Measurements from ENCODE around the gene UGT1A6.

UGT1A6 gene

GRCh38 chr2:233798335-233799086, 105.8 kb downstream of the UGT1A6 start:
- Histone ChIP-seq H3K4me3 (ENCODE audit: low read length) (no peak overlapping the region), H3K23ac (ENCODE audit: low read length) (no peak overlapping the region), H3K4me1 (ENCODE audit: control insufficient read depth, low read depth, low read length) (no peaks in the 10 kb centered on the region), H4K8ac (ENCODE audit: low read depth, low read length) (no peak overlapping the region), H3K4me2 (ENCODE audit: low read length) (no peak overlapping the region), H3K56ac (ENCODE audit: low read length) (no peak overlapping the region), H3K36me3 (ENCODE audit: control insufficient read depth, insufficient read depth, low read length) (no peaks in the 10 kb centered on the region), H2AK5ac (ENCODE audit: low read length) (no peak overlapping the region), H3K27me3 (ENCODE audit: insufficient read depth, low read length, poor library complexity) (no peaks in the 10 kb centered on the region), H2BK120ac (ENCODE audit: low read depth, low read length) (no peak overlapping the region), H3K9ac (ENCODE audit: low read length) (no peak overlapping the region), H3K79me1 (ENCODE audit: low read length) (no peaks in the 10 kb centered on the region), H4K5ac (ENCODE audit: low read length) (no peak overlapping the region), H2BK15ac (replicated peaks; ENCODE audit: low read depth) (no peak overlapping the region), H2BK5ac (ENCODE audit: low read length) (no peak overlapping the region), H3K4ac (ENCODE audit: low read depth, low read length) (no peak overlapping the region), H3K27ac (ENCODE audit: low read depth, low read length) (no peak overlapping the region), H3K18ac (ENCODE audit: low read length) (no peak overlapping the region), H3K79me2 (ENCODE audit: control insufficient read depth, insufficient read depth, low read length) (no peaks in the 10 kb centered on the region)
- no peak for DNase-seq
- no CpG with 5 or more reads among the region's 14 CpGs for WGBS (ENCODE audit: extremely low coverage, insufficient coverage, low lambda C conversion rate)

GRCh38 chr2:233799087-233799665, 106.5 kb downstream of the UGT1A6 start:
- Histone ChIP-seq H3K4me2 (ENCODE audit: low read length) (no peak overlapping the region), H3K9ac (ENCODE audit: low read length) (no peak overlapping the region), H3K36me3 (ENCODE audit: control insufficient read depth, insufficient read depth, low read length) (no peaks in the 10 kb centered on the region), H4K5ac (ENCODE audit: low read length) (no peak overlapping the region), H3K56ac (ENCODE audit: low read length) (no peak overlapping the region), H3K27ac (ENCODE audit: low read depth, low read length) (no peak overlapping the region), H4K8ac (ENCODE audit: low read depth, low read length) (no peak overlapping the region), H3K79me2 (ENCODE audit: control insufficient read depth, insufficient read depth, low read length) (no peaks in the 10 kb centered on the region), H3K18ac (ENCODE audit: low read length) (no peak overlapping the region), H3K4me1 (ENCODE audit: control insufficient read depth, low read depth, low read length) (no peaks in the 10 kb centered on the region), H2BK5ac (ENCODE audit: low read length) (no peak overlapping the region), H3K27me3 (ENCODE audit: insufficient read depth, low read length, poor library complexity) (no peaks in the 10 kb centered on the region), H2BK15ac (replicated peaks; ENCODE audit: low read depth) (no peak overlapping the region), H2BK120ac (ENCODE audit: low read depth, low read length) (no peak overlapping the region), H3K4ac (ENCODE audit: low read depth, low read length) (no peak overlapping the region), H3K4me3 (ENCODE audit: low read length) (no peak overlapping the region), H3K79me1 (ENCODE audit: low read length) (no peaks in the 10 kb centered on the region), H2AK5ac (ENCODE audit: low read length) (no peak overlapping the region), H3K23ac (ENCODE audit: low read length) (no peak overlapping the region)
- no CpG with 5 or more reads among the region's 7 CpGs for WGBS (ENCODE audit: extremely low coverage, insufficient coverage, low lambda C conversion rate)
- peak; percentile 3 for DNase-seq

- Histone ChIP-seq H2BK120ac (ENCODE audit: low read depth, low read length) (no peak overlapping the region), H3K4me1 (ENCODE audit: control insufficient read depth, low read depth, low read length) (no peaks in the 10 kb centered on the region), H3K23ac (ENCODE audit: low read length) (no peak overlapping the region), H3K4me2 (ENCODE audit: low read length) (no peak overlapping the region), H3K9ac (ENCODE audit: low read length) (no peak overlapping the region), H3K18ac (ENCODE audit: low read length) (no peak overlapping the region), H2BK15ac (replicated peaks; ENCODE audit: low read depth) (no peak overlapping the region), H2AK5ac (ENCODE audit: low read length) (no peak overlapping the region), H3K27me3 (ENCODE audit: insufficient read depth, low read length, poor library complexity) (no peaks in the 10 kb centered on the region), H2BK5ac (ENCODE audit: low read length) (no peak overlapping the region), H3K27ac (ENCODE audit: low read depth, low read length) (no peak overlapping the region), H3K36me3 (ENCODE audit: control insufficient read depth, insufficient read depth, low read length) (no peaks in the 10 kb centered on the region), H3K56ac (ENCODE audit: low read length) (no peak overlapping the region), H3K4ac (ENCODE audit: low read depth, low read length) (no peak overlapping the region), H3K4me3 (ENCODE audit: low read length) (no peak overlapping the region), H3K79me1 (ENCODE audit: low read length) (no peaks in the 10 kb centered on the region), H3K79me2 (ENCODE audit: control insufficient read depth, insufficient read depth, low read length) (no peaks in the 10 kb centered on the region), H4K8ac (ENCODE audit: low read depth, low read length) (no peak overlapping the region), H4K5ac (ENCODE audit: low read length) (no peak overlapping the region)
- no peak for DNase-seq
- WGBS (ENCODE audit: extremely low coverage, insufficient coverage, low lambda C conversion rate): no CpG with 5 or more reads among the region's 5 CpGs
Measured at GRCh38 chr2:233799716-233800115, 107.0 kb downstream of the UGT1A6 start.

- Histone ChIP-seq H3K4ac (ENCODE audit: low read depth, low read length) (no peak overlapping the region), H3K4me2 (ENCODE audit: low read length) (no peak overlapping the region), H3K27me3 (ENCODE audit: insufficient read depth, low read length, poor library complexity) (no peaks in the 10 kb centered on the region), H2BK120ac (ENCODE audit: low read depth, low read length) (no peak overlapping the region), H3K18ac (ENCODE audit: low read length) (no peak overlapping the region), H3K56ac (ENCODE audit: low read length) (no peak overlapping the region), H2AK5ac (ENCODE audit: low read length) (no peak overlapping the region), H3K4me1 (ENCODE audit: control insufficient read depth, low read depth, low read length) (no peaks in the 10 kb centered on the region), H3K79me1 (ENCODE audit: low read length) (no peaks in the 10 kb centered on the region), H3K36me3 (ENCODE audit: control insufficient read depth, insufficient read depth, low read length) (no peaks in the 10 kb centered on the region), H2BK5ac (ENCODE audit: low read length) (no peak overlapping the region), H3K79me2 (ENCODE audit: control insufficient read depth, insufficient read depth, low read length) (no peaks in the 10 kb centered on the region), H3K9ac (ENCODE audit: low read length) (no peak overlapping the region), H2BK15ac (replicated peaks; ENCODE audit: low read depth) (no peak overlapping the region), H4K8ac (ENCODE audit: low read depth, low read length) (no peak overlapping the region), H3K23ac (ENCODE audit: low read length) (no peak overlapping the region), H4K5ac (ENCODE audit: low read length) (no peak overlapping the region), H3K27ac (ENCODE audit: low read depth, low read length) (no peak overlapping the region), H3K4me3 (ENCODE audit: low read length) (no peak overlapping the region)
- WGBS (ENCODE audit: extremely low coverage, insufficient coverage, low lambda C conversion rate): no CpG with 5 or more reads among the region's 7 CpGs
- no peak for DNase-seq
Measured at GRCh38 chr2:233800208-233800607, 107.5 kb downstream of the UGT1A6 start.

GRCh38 chr2:233801357-233802131, 108.9 kb downstream of the UGT1A6 start:
- no peak overlapping the region for H3K4ac ChIP-seq (ENCODE audit: low read depth, low read length)

More at GRCh38 chr2:233801357-233802131, 108.9 kb downstream of the UGT1A6 start:
- Histone ChIP-seq H3K4me3 (ENCODE audit: low read length) (no peak overlapping the region), H4K8ac (ENCODE audit: low read depth, low read length) (no peak overlapping the region), H3K36me3 (ENCODE audit: control insufficient read depth, insufficient read depth, low read length) (no peaks in the 10 kb centered on the region), H3K79me2 (ENCODE audit: control insufficient read depth, insufficient read depth, low read length) (no peaks in the 10 kb centered on the region), H3K4me2 (ENCODE audit: low read length) (no peak overlapping the region), H3K4me1 (ENCODE audit: control insufficient read depth, low read depth, low read length) (no peaks in the 10 kb centered on the region), H3K79me1 (ENCODE audit: low read length) (no peaks in the 10 kb centered on the region), H3K18ac (ENCODE audit: low read length) (no peak overlapping the region), H4K5ac (ENCODE audit: low read length) (no peak overlapping the region), H3K27ac (ENCODE audit: low read depth, low read length) (no peak overlapping the region), H2BK15ac (replicated peaks; ENCODE audit: low read depth) (no peak overlapping the region), H2BK5ac (ENCODE audit: low read length) (no peak overlapping the region), H3K27me3 (ENCODE audit: insufficient read depth, low read length, poor library complexity) (no peaks in the 10 kb centered on the region), H3K9ac (ENCODE audit: low read length) (no peak overlapping the region), H2BK120ac (ENCODE audit: low read depth, low read length) (no peak overlapping the region), H3K56ac (ENCODE audit: low read length) (no peak overlapping the region), H3K23ac (ENCODE audit: low read length) (no peak overlapping the region), H2AK5ac (ENCODE audit: low read length) (no peak overlapping the region)
- WGBS (ENCODE audit: extremely low coverage, insufficient coverage, low lambda C conversion rate): no CpG with 5 or more reads among the region's 9 CpGs
- peak; percentile 58 for DNase-seq

Measured in mesendoderm (in vitro differentiated cells).